GM12865 (cell line): ENCODE data around the gene PNLIPRP2.

ENCODE experiments used
- DNase-seq: peaks from one replicate; pipeline ENCODE4 v3.0.0; 2010; ENCODE audit warnings: low read depth
- H3K4me3 ChIP-seq: 2 replicates; pipeline ENCODE4 v1.5.1; 2011; ENCODE audit warnings: mild to moderate bottlenecking, low read depth, low read length, control low read depth
- TF ChIP-seq, protein P1 (sequence below): IDR thresholded peaks from 2 replicates; pipeline ENCODE4 v1.5.1; 2011; ENCODE audit warnings: low read length, control low read depth, low read depth, inconsistent platforms; ENCODE audit not compliant: insufficient read depth; ENCODE audit errors: missing control alignments

Gene PNLIPRP2

DNA sequence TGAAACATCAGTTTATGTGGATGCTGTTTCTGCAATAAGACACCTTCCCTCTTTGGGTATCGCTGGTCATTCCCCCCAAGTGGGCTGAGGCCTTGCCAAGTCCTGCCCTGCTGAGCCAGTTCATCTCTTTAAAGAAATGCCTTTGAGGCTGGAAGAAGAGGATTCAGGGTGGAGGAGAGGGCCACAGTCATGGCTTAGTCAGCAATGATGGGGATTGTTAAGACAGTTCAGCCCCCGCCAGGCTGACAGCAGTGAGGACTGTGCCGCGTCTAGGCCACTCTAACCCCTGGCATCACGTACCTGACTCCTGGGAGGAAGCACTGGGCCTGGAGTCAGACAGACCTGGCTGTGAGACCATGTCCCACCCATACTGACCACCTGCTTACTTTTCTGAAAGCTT, 48.3 kb downstream of the PNLIPRP2 start:
- TF ChIP-seq, protein P1, sequence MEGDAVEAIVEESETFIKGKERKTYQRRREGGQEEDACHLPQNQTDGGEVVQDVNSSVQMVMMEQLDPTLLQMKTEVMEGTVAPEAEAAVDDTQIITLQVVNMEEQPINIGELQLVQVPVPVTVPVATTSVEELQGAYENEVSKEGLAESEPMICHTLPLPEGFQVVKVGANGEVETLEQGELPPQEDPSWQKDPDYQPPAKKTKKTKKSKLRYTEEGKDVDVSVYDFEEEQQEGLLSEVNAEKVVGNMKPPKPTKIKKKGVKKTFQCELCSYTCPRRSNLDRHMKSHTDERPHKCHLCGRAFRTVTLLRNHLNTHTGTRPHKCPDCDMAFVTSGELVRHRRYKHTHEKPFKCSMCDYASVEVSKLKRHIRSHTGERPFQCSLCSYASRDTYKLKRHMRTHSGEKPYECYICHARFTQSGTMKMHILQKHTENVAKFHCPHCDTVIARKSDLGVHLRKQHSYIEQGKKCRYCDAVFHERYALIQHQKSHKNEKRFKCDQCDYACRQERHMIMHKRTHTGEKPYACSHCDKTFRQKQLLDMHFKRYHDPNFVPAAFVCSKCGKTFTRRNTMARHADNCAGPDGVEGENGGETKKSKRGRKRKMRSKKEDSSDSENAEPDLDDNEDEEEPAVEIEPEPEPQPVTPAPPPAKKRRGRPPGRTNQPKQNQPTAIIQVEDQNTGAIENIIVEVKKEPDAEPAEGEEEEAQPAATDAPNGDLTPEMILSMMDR = no peak
- DNase-seq = no peak
- no peak overlapping the region for H3K4me3 ChIP-seq

DNA sequence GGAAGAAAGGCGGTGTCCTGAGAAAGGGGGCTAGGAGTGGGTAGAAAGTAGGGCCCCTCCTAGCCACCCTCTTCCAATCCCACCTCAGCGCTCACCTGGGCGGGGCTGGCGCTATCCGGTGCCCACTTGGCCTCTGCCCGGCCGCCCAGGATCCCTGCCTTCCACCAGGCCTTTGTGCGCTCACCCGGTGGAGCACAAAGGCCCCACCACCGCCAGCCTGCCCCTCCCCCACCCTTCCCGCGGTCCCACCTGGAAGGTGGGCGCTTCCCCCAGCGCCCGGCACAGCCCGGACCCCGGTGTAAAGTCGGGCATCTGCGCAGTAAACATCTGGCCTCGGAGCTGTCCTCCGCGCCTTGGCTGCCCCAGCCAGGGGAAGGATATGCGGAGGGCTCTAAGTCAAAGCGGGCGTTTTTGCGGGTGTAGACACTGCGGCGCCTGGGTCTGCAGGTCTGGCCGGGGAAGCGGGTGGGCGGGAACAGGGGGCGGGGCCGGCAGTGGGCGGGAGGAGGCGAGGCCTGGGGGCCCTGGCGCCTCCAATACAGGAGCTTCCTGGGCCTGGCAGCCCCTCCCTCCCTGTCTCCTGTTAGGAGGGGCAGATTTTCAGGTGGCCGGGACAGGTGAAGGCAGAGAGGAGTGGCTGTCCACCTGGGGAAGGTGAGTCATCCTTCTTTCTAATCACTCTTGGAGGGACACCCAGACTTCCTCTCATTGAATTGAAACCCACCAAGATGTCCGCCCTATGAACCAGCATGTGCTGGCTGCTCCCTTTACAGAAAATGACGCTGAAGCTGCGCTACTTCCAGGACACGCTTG, 49.3 kb downstream of the PNLIPRP2 start:
- DNase-seq = no peak
- TF ChIP-seq, protein P1 = no peak
- no peak overlapping the region for H3K4me3 ChIP-seq

DNA sequence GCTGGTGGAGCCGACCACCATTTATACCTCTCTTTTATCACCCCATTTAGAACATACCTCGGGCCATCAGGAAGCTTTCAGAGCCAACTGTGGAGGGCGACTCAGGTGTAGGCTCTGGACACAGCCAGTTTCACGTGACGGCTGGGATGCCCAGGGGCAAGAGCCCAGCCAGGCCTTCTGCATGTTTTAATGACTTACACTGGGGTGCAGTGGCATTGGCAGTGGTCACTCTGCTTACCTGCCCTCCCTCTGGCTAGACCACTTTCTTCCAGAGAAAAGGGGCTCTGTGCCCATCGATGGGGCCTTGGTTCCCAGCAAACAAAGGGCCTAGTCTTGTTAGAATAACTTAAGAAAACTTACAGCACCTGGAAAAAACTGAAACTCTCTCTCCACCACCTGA, 50.0 kb downstream of the PNLIPRP2 start:
- TF ChIP-seq, protein P1 = no peak
- DNase-seq = no peak
- H3K4me3 ChIP-seq = no peak overlapping the region

DNA sequence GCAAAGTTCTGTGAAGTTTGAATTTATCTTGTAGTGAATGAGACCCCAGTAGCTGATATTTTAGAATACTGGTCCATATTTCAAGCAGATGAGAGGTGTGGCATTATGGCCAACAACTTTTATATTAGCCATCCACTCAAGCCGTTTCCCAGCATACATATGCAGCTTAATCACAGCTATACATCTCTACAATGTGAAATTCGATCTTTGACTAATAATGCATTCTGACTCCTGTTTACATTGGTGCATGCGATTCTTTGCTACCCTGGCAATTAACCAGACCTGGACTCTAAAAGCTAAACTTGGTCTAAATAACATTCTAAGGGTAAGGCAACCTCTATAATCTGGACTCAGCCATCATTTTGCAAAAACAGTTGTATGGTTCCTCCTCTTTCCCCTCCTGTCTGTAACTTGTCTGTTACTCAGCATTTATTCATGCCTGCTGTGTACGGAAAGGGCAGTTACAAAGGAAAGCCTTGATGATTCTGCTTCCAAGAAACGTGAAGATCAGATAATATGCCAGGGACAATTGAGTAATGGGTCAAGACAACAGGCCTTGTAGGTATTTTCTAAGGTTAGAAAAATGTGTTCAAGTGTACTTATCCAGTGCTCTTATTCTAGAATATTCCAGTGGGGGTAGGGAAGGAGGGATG, 50.6 kb downstream of the PNLIPRP2 start:
- TF ChIP-seq, protein P1 = no peak
- no peak overlapping the region for H3K4me3 ChIP-seq
- DNase-seq = no peak

DNA sequence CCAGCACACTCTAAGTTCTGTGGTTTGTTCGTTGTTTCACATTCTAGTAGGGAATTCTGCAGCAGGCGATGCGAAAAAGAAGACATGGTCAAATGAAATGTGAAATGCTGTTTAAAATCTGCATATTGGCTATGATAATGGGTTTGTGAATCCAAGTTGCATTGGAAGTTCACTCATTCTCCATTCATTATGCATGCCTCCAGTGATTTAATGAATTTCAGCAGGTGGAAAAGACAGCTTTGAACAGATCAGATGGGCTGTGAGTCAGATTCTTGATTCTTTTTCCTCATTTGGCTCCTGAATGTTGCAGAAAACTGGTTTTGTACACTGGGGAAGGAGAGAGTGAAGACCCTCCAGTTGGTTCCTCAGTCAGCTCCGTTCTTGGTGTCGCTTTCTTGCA, 52.1 kb downstream of the PNLIPRP2 start:
- H3K4me3 ChIP-seq = no peak overlapping the region
- TF ChIP-seq, protein P1 = no peak
- no peak for DNase-seq

DNA sequence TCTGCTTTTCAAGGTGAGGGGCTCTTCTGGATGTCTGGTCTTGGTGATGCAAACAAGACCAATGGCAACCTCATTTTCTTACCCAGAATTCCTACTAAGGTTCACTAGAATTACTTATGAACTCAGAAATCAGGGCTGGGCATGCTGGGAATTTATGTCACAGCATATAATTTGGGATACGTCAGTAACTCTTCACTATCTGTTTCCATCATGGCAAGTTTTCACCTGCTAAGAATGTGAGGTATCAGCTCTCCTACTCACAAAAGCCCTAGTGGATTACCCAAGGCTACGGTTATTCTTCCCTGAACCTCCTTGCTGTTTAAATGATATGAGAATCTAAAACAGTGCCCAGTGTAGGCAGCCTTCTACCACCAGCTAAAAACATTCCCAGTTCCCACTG, 53.1 kb downstream of the PNLIPRP2 start:
- H3K4me3 ChIP-seq = no peak overlapping the region
- TF ChIP-seq, protein P1 = no peak
- DNase-seq = no peak
